Activated T-helper 2 cell treated with anti-CD3 and anti-CD28 coated beads, Interferon-gamma antibody, Interleukin-2, Interleukin-4, amounts not matched to agents 10 μg/mL and 5 μg/mL and 100 μg/mL, durations not matched to agents 14 hours and 24 hours and 36 hours (primary cell): ENCODE data around the gene HNRNPR. TPM values are rescaled to one million over a fixed set of nuclear protein-coding genes. Genes with fewer than 3 reads are reported as not detected.
"Not testable (repeated sequence)": the region's sequence is repeated elsewhere in the genome, so short reads cannot be mapped to it uniquely, and the experiment has no call there.

Experiments
- DNase-seq: peaks from one replicate; pipeline ENCODE4 v3.0.0; 2021; ENCODE audit warnings: low spot score
- H3K27ac Mint-ChIP-seq: one replicate; pipeline ENCODE4 v1.8.0; 2021; ENCODE audit warnings: mixed read lengths
- H3K27me3 Mint-ChIP-seq: one replicate; pipeline ENCODE4 v1.8.0; 2021; ENCODE audit warnings: low read depth, mixed read lengths
- H3K36me3 Mint-ChIP-seq: one replicate; pipeline ENCODE4 v1.8.0; 2021; ENCODE audit warnings: low read depth, mixed read lengths
- H3K4me1 Mint-ChIP-seq: one replicate; pipeline ENCODE4 v1.8.0; 2021; ENCODE audit warnings: low read depth, mixed read lengths
- H3K4me3 Mint-ChIP-seq: one replicate; pipeline ENCODE4 v1.8.0; 2021; ENCODE audit warnings: low read depth, mild to moderate bottlenecking, moderate library complexity, mixed read lengths
- H3K9me3 Mint-ChIP-seq: one replicate; pipeline ENCODE4 v1.8.0; 2021; ENCODE audit warnings: mixed read lengths
- intact Hi-C: fragments of 100-400 bp; cut with micrococcal nuclease; formaldehyde crosslinking; loops from one replicate; pipeline ENCODE4 v1.15.1; 2023
- total RNA-seq: library from RNA; stranded (reverse); gene quantifications from 2 replicates; pipeline ENCODE4 v1.2.3, GENCODE V29; 2022

HNRNPR gene
- total RNA-seq, 1 donor from 2014 or later, result 237 TPM

- Mint-ChIP-seq H3K27me3 (no peaks in the 10 kb centered on the region), H3K4me1 (peaks cover 48% of the 10 kb centered on the region), H3K4me3 (no peak overlapping the region), H3K36me3 (peaks cover 69% of the 10 kb centered on the region), H3K9me3 (no peaks in the 10 kb centered on the region), H3K27ac (peak overlapping the region; percentile 0)
- intact Hi-C loops, result loop anchor here (5.0 kb wide), 1 partner anchor 237 kb away; no protein-coding TSS in a partner anchor
- no peak for DNase-seq
Measured at GRCh38 chr1:23339632-23340031, 4.5 kb downstream of the HNRNPR start.

DNA sequence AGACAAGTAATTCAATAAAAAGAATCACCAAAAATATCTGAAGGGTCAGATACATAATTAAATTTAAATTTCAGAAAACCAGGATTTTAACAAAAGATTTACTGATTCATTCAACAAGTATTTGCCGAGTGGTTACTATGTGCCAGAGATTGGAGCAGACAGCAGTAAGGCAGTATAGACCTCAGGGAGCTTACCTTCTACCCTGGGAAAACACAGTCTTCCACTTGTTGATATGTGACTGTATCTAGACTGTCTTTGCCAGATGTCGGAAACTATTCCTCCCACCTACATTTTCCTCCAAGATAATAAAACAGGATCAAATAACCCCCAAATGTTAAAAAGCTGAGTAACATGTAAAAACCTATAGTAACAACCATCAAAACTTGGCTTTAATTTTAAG, 6.2 kb downstream of the HNRNPR start:
- peaks cover 48% of the 10 kb centered on the region for H3K4me1 Mint-ChIP-seq
- H3K27me3 Mint-ChIP-seq, result no peaks in the 10 kb centered on the region
- peak overlapping the region; percentile 24 for H3K27ac Mint-ChIP-seq
- peaks cover 78% of the 10 kb centered on the region for H3K36me3 Mint-ChIP-seq
- no peaks in the 10 kb centered on the region for H3K9me3 Mint-ChIP-seq
- H3K4me3 Mint-ChIP-seq, result no peak overlapping the region
- DNase-seq, result no peak
- intact Hi-C loops, result no loop called here

- H3K4me3 Mint-ChIP-seq, result no peak overlapping the region
- H3K9me3 Mint-ChIP-seq, result no peaks in the 10 kb centered on the region
- H3K4me1 Mint-ChIP-seq, result peaks cover 19% of the 10 kb centered on the region
- intact Hi-C loops, result no loop called here
- H3K36me3 Mint-ChIP-seq, result peaks cover 82% of the 10 kb centered on the region
- no peak for DNase-seq
- no peak overlapping the region for H3K27ac Mint-ChIP-seq
- H3K27me3 Mint-ChIP-seq, result no peaks in the 10 kb centered on the region
Measured at GRCh38 chr1:23331713-23332112, 12.4 kb downstream of the HNRNPR start.

DNA sequence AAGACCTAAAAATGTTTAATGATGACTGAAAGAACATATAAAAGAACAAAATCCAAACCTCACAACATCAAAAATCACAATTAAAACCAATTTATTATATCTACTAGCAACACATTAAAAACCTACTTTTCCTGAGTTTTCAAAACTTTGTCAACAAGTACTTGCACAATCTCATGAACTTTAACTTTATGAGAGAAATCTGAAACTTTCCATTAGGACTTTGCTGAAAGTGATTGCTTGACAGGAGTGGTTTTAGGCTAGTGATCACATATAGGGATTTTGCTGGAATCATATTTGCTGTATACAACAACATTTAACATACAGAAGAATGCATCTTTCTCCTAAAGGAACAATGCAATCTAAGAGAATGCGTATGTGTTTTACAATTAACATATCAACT, 13.2 kb downstream of the HNRNPR start:
- Mint-ChIP-seq H3K27ac (no peak overlapping the region), H3K27me3 (no peaks in the 10 kb centered on the region), H3K4me3 (no peak overlapping the region), H3K9me3 (no peaks in the 10 kb centered on the region), H3K4me1 (peaks cover 23% of the 10 kb centered on the region), H3K36me3 (peaks cover 87% of the 10 kb centered on the region)
- DNase-seq, result no peak
- intact Hi-C loops, result no loop called here

- Mint-ChIP-seq H3K36me3 (peaks cover 78% of the 10 kb centered on the region), H3K9me3 (no peaks in the 10 kb centered on the region), H3K4me1 (peaks cover 25% of the 10 kb centered on the region), H3K27me3 (no peaks in the 10 kb centered on the region), H3K4me3 (no peak overlapping the region), H3K27ac (peak overlapping the region; percentile 28)
- intact Hi-C loops, result no loop called here
- DNase-seq, result no peak
Measured at GRCh38 chr1:23325393-23325792, 18.7 kb downstream of the HNRNPR start.

GRCh38 chr1:23322770-23323169, 21.3 kb downstream of the HNRNPR start:
- intact Hi-C loops, result no loop called here
- Mint-ChIP-seq H3K4me3 (no peak overlapping the region), H3K9me3 (no peaks in the 10 kb centered on the region), H3K36me3 (peaks cover 75% of the 10 kb centered on the region), H3K27me3 (no peaks in the 10 kb centered on the region), H3K27ac (no peak overlapping the region), H3K4me1 (peaks cover 22% of the 10 kb centered on the region)
- DNase-seq, result no peak

- intact Hi-C loops, result not testable (repeated sequence)
- peaks cover 74% of the 10 kb centered on the region for H3K36me3 Mint-ChIP-seq
Measured at GRCh38 chr1:23310280-23310679, 33.8 kb downstream of the HNRNPR start.

DNA sequence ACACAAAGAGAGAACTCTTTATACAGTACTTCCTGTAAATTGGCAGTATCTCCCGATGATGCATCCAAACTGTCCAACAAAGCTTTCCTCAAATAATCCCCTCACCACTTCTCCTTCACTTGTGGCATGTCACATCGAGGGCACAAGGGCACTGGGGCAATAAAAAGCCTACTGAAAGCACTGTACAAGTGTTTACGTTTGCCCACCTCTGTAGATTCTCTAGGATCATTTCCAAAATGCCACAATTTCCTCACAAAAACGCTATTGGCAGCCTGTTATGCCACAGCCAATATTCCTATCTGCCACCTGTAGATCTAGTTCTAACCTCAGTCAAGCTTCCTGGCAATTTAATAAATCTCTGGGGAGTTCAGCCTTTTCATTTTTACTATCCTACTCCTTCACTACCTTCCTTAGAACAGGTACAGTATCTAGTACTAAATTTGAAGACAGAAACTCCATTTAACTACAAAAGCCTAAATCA, 39.9 kb downstream of the HNRNPR start:
- intact Hi-C loops, result no loop called here
- Mint-ChIP-seq H3K36me3 (peaks cover 57% of the 10 kb centered on the region), H3K4me1 (peaks cover 6% of the 10 kb centered on the region), H3K27ac (no peak overlapping the region), H3K4me3 (no peak overlapping the region), H3K9me3 (no peaks in the 10 kb centered on the region), H3K27me3 (no peaks in the 10 kb centered on the region)
- no peak for DNase-seq

More at GRCh38 chr1:23310280-23310679, 33.8 kb downstream of the HNRNPR start:
- not testable (repeated sequence) for H3K27me3 Mint-ChIP-seq, H3K4me3 Mint-ChIP-seq, H3K27ac Mint-ChIP-seq, DNase-seq, H3K9me3 Mint-ChIP-seq
- peaks cover 15% of the 10 kb centered on the region for H3K4me1 Mint-ChIP-seq

GRCh38 chr1:23303524-23303923, 40.6 kb downstream of the HNRNPR start:
- no peak overlapping the region for H3K27ac Mint-ChIP-seq
- H3K27me3 Mint-ChIP-seq, result no peaks in the 10 kb centered on the region
- peaks cover 58% of the 10 kb centered on the region for H3K36me3 Mint-ChIP-seq
- no peak for DNase-seq
- intact Hi-C loops, result no loop called here
- no peak overlapping the region for H3K4me3 Mint-ChIP-seq
- no peaks in the 10 kb centered on the region for H3K9me3 Mint-ChIP-seq
- peaks cover 6% of the 10 kb centered on the region for H3K4me1 Mint-ChIP-seq

GRCh38 chr1:23296931-23297330, 47.2 kb downstream of the HNRNPR start:
- no peak for DNase-seq
- Mint-ChIP-seq H3K27me3 (no peaks in the 10 kb centered on the region), H3K4me1 (no peaks in the 10 kb centered on the region), H3K9me3 (no peaks in the 10 kb centered on the region), H3K36me3 (peaks cover 49% of the 10 kb centered on the region), H3K4me3 (no peak overlapping the region), H3K27ac (no peak overlapping the region)
- intact Hi-C loops, result loop anchor here (5.0 kb wide), 1 partner anchor 105 kb away; no protein-coding TSS in a partner anchor

- H3K27me3 Mint-ChIP-seq, result no peaks in the 10 kb centered on the region
Measured at GRCh38 chr1:23291706-23292105, 52.4 kb downstream of the HNRNPR start.

GRCh38 chr1:23290836-23291565, 53.1 kb downstream of the HNRNPR start:
- no peak overlapping the region for H3K4me3 Mint-ChIP-seq
- no peaks in the 10 kb centered on the region for H3K9me3 Mint-ChIP-seq
- no peaks in the 10 kb centered on the region for H3K4me1 Mint-ChIP-seq
- H3K27me3 Mint-ChIP-seq, result no peaks in the 10 kb centered on the region
- H3K36me3 Mint-ChIP-seq, result peaks cover 46% of the 10 kb centered on the region
- intact Hi-C loops, result no loop called here
- DNase-seq, result no peak
- H3K27ac Mint-ChIP-seq, result no peak overlapping the region

More at GRCh38 chr1:23291706-23292105, 52.4 kb downstream of the HNRNPR start:
- Mint-ChIP-seq H3K9me3 (no peaks in the 10 kb centered on the region), H3K36me3 (peaks cover 42% of the 10 kb centered on the region), H3K27ac (no peak overlapping the region), H3K4me1 (no peaks in the 10 kb centered on the region), H3K4me3 (no peak overlapping the region)
- DNase-seq, result no peak
- intact Hi-C loops, result no loop called here

- Mint-ChIP-seq H3K27me3 (no peaks in the 10 kb centered on the region), H3K4me1 (no peaks in the 10 kb centered on the region), H3K9me3 (no peaks in the 10 kb centered on the region), H3K27ac (no peak overlapping the region), H3K36me3 (peaks cover 48% of the 10 kb centered on the region), H3K4me3 (no peak overlapping the region)
- intact Hi-C loops, result no loop called here
- no peak for DNase-seq
Measured at GRCh38 chr1:23288671-23289070, 55.4 kb downstream of the HNRNPR start.
